Urinary bladder (tissue), 4 donors: ENCODE results near the gene DMRT2. TPM values are rescaled to one million over a fixed set of nuclear protein-coding genes. Genes with fewer than 3 reads are reported as not detected.
A peak's percentile ranks its signal among the peaks of the same experiment; 100 is the strongest.

Source experiments
- DNase-seq: peaks from one replicate; pipeline ENCODE4 v3.0.0-alpha.2; 2015; ENCODE audit errors: extremely low spot score
- H3K27ac ChIP-seq: one replicate; pipeline ENCODE4 v1.5.1; 2013; ENCODE audit warnings: low read depth, mild to moderate bottlenecking, moderate library complexity
- H3K36me3 ChIP-seq: one replicate; pipeline ENCODE4 v1.6.1; 2013; ENCODE audit warnings: mild to moderate bottlenecking, moderate library complexity; ENCODE audit not compliant: insufficient read depth
- H3K4me1 ChIP-seq: one replicate; pipeline ENCODE4 v1.6.1; 2013; ENCODE audit warnings: mild to moderate bottlenecking, moderate library complexity; ENCODE audit not compliant: insufficient read depth
- H3K4me3 ChIP-seq: one replicate; pipeline ENCODE4 v1.5.1; 2013; ENCODE audit warnings: low read depth, low read length
- WGBS: extraction: QIAGEN DNeasy Blood & Tissue Kit; methylation state at CpG from one replicate; pipeline ENCODE4 v1.1.7; 2013; 5-methylcytosine and 5-hydroxymethylcytosine counted together
- polyA plus RNA-seq: library from polyadenylated mRNA; stranded (reverse); fragments of 200-250 nt; gene quantifications from one replicate; pipeline ENCODE4 v1.2.3, GENCODE V29; 2013
- total RNA-seq: library from RNA; depleted of rRNA; stranded (reverse); fragments of >200 nt; gene quantifications from one replicate; pipeline ENCODE4 v1.2.3, GENCODE V29; 2014
- donor health status: healthy with polysubstance abuse.
- donor health status: healthy.

Gene DMRT2
- total RNA-seq (1.0 TPM), polyA plus RNA-seq (0.10 TPM)

- H3K4me1 ChIP-seq = no peaks in the 10 kb centered on the region
- peak; percentile 88 for DNase-seq
- 3% methylated on average over 48 of the region's 48 CpGs for WGBS
- H3K36me3 ChIP-seq = no peaks in the 10 kb centered on the region
- no peak within 1 kb of the TSS for H3K27ac ChIP-seq
- H3K4me3 ChIP-seq = no peak within 1 kb of the TSS
Measured at GRCh38 chr9:1050125-1050895, at the start of gene DMRT2. DMRT2 (plus strand) TSS chr9:1050357; CDS start chr9:1051614, 1,257 bp downstream.

GRCh38 chr9:1001838-1002237 is 48.3 kb upstream of the DMRT2 start:
- no peak for DNase-seq
- H3K36me3 ChIP-seq = no peaks in the 10 kb centered on the region
- no peak overlapping the region for H3K27ac ChIP-seq
- H3K4me3 ChIP-seq = no peak overlapping the region
- WGBS = 80% methylated on average over 4 of the region's 4 CpGs
- H3K4me1 ChIP-seq = no peaks in the 10 kb centered on the region

GRCh38 chr9:1002678-1003077 is 47.5 kb upstream of the DMRT2 start:
- no peak overlapping the region for H3K4me3 ChIP-seq
- WGBS = 90% methylated on average over 2 of the region's 2 CpGs
- DNase-seq = no peak

GRCh38 chr9:1005043-1005667 is 45.0 kb upstream of the DMRT2 start:
- H3K4me3 ChIP-seq = no peak overlapping the region
- no peaks in the 10 kb centered on the region for H3K4me1 ChIP-seq
- WGBS = 59% methylated on average over 10 of the region's 10 CpGs
- H3K36me3 ChIP-seq = no peaks in the 10 kb centered on the region
- H3K27ac ChIP-seq = no peak overlapping the region
- peak; percentile 8 for DNase-seq

More at GRCh38 chr9:1002678-1003077, 47.5 kb upstream of the DMRT2 start:
- Histone ChIP-seq H3K36me3 (no peaks in the 10 kb centered on the region), H3K27ac (no peak overlapping the region), H3K4me1 (no peaks in the 10 kb centered on the region)

- no peak overlapping the region for H3K4me3 ChIP-seq
- 79% methylated on average over 3 of the region's 3 CpGs for WGBS
- no peak for DNase-seq
- no peaks in the 10 kb centered on the region for H3K36me3 ChIP-seq
- H3K4me1 ChIP-seq = no peaks in the 10 kb centered on the region
- H3K27ac ChIP-seq = no peak overlapping the region
Measured at GRCh38 chr9:1007312-1007711, 42.8 kb upstream of the DMRT2 start.

- H3K27ac ChIP-seq = no peak overlapping the region
- H3K36me3 ChIP-seq = no peaks in the 10 kb centered on the region
- 85% methylated on average over 3 of the region's 3 CpGs for WGBS
- no peaks in the 10 kb centered on the region for H3K4me1 ChIP-seq
- no peak for DNase-seq
- no peak overlapping the region for H3K4me3 ChIP-seq
Measured at GRCh38 chr9:1008216-1008615, 41.9 kb upstream of the DMRT2 start.

GRCh38 chr9:1009101-1009707 is 41.0 kb upstream of the DMRT2 start:
- 9% methylated on average over 14 of the region's 14 CpGs for WGBS

GRCh38 chr9:1013021-1013420 is 37.1 kb upstream of the DMRT2 start:
- WGBS = 71% methylated on average over 5 of the region's 5 CpGs
- no peak for DNase-seq
- Histone ChIP-seq H3K4me3 (no peak overlapping the region), H3K36me3 (no peaks in the 10 kb centered on the region), H3K27ac (no peak overlapping the region), H3K4me1 (no peaks in the 10 kb centered on the region)

More at GRCh38 chr9:1009101-1009707, 41.0 kb upstream of the DMRT2 start:
- peak; percentile 42 for DNase-seq
- Histone ChIP-seq H3K36me3 (no peaks in the 10 kb centered on the region), H3K27ac (no peak overlapping the region), H3K4me3 (no peak overlapping the region), H3K4me1 (no peaks in the 10 kb centered on the region)

- WGBS = 76% methylated on average over 4 of the region's 4 CpGs
- Histone ChIP-seq H3K36me3 (no peaks in the 10 kb centered on the region), H3K4me3 (no peak overlapping the region), H3K27ac (no peak overlapping the region), H3K4me1 (no peaks in the 10 kb centered on the region)
- DNase-seq = no peak
Measured at GRCh38 chr9:1014225-1014624, 35.9 kb upstream of the DMRT2 start.

GRCh38 chr9:1014640-1015039 is 35.5 kb upstream of the DMRT2 start:
- Histone ChIP-seq H3K4me1 (no peaks in the 10 kb centered on the region), H3K27ac (no peak overlapping the region), H3K4me3 (no peak overlapping the region), H3K36me3 (no peaks in the 10 kb centered on the region)
- 89% methylated on average over 2 of the region's 2 CpGs for WGBS
- no peak for DNase-seq

GRCh38 chr9:1018121-1018520 is 32.0 kb upstream of the DMRT2 start:
- 17% methylated on average over 10 of the region's 10 CpGs for WGBS
- no peak for DNase-seq
- H3K4me3 ChIP-seq = no peak overlapping the region

GRCh38 chr9:1024112-1024511 is 26.0 kb upstream of the DMRT2 start:
- H3K4me3 ChIP-seq = no peak overlapping the region
- no peak overlapping the region for H3K27ac ChIP-seq
- 86% methylated on average over 1 of the region's 1 CpG for WGBS
- no peak for DNase-seq
- H3K4me1 ChIP-seq = no peaks in the 10 kb centered on the region
- H3K36me3 ChIP-seq = no peaks in the 10 kb centered on the region

More at GRCh38 chr9:1018121-1018520, 32.0 kb upstream of the DMRT2 start:
- Histone ChIP-seq H3K27ac (no peak overlapping the region), H3K4me1 (no peaks in the 10 kb centered on the region), H3K36me3 (no peaks in the 10 kb centered on the region)

- Histone ChIP-seq H3K27ac (no peak overlapping the region), H3K4me3 (no peak overlapping the region), H3K4me1 (no peaks in the 10 kb centered on the region), H3K36me3 (no peaks in the 10 kb centered on the region)
- no peak for DNase-seq
- 57% methylated on average over 8 of the region's 8 CpGs for WGBS
Measured at GRCh38 chr9:1025131-1025530, 25.0 kb upstream of the DMRT2 start.

GRCh38 chr9:1026219-1026618 is 23.9 kb upstream of the DMRT2 start:
- H3K4me3 ChIP-seq = no peak overlapping the region
- no peak overlapping the region for H3K27ac ChIP-seq
- no peaks in the 10 kb centered on the region for H3K36me3 ChIP-seq
- H3K4me1 ChIP-seq = no peaks in the 10 kb centered on the region
- DNase-seq = no peak
